GM23338 (cell line): ENCODE measurements around the gene AKIP1. TPM values are rescaled to one million over a fixed set of nuclear protein-coding genes. Genes with fewer than 3 reads are reported as not detected.

Experiments used
- ATAC-seq: fragments of 200-7000 bp; cut with Tn5 transposase; 3 replicates; pipeline ENCODE4 v1.9.1; 2020
- DNase-seq: peaks from one replicate; pipeline ENCODE4 v3.0.0-alpha.2; 2015; ENCODE audit warnings: low spot score
- H2AFZ ChIP-seq: fragments of 200-600 bp; sonication (generic); 2 replicates; pipeline ENCODE4 v1.8.0; 2016; ENCODE audit warnings: antibody characterized with exemption, mild to moderate bottlenecking, moderate library complexity
- H3F3A ChIP-seq: fragments of 200-600 bp; sonication (generic); replicated peaks from 2 replicates; pipeline ENCODE4 v1.8.0; 2017; ENCODE audit warnings: antibody characterized with exemption, mixed run types, low read depth
- H3K27ac ChIP-seq: fragments of 200-600 bp; sonication (generic); 2 replicates; pipeline ENCODE4 v1.6.1; 2016; ENCODE audit warnings: low read depth
- H3K27me3 ChIP-seq: fragments of 200-600 bp; sonication (generic); 2 replicates; pipeline ENCODE4 v1.8.0; 2016; ENCODE audit warnings: mild to moderate bottlenecking, mixed run types, moderate library complexity; ENCODE audit not compliant: insufficient read depth
- H3K36me3 ChIP-seq: fragments of 200-600 bp; sonication (generic); 2 replicates; pipeline ENCODE4 v1.8.0; 2016; ENCODE audit warnings: mild to moderate bottlenecking; ENCODE audit not compliant: insufficient read depth
- H3K4me1 ChIP-seq: fragments of 200-600 bp; sonication (generic); 2 replicates; pipeline ENCODE4 v1.8.0; 2016; ENCODE audit warnings: mild to moderate bottlenecking, moderate library complexity; ENCODE audit not compliant: insufficient read depth
- H3K4me2 ChIP-seq: fragments of 200-600 bp; sonication (generic); 2 replicates; pipeline ENCODE4 v1.7.1; 2017; ENCODE audit warnings: mixed run types
- H3K4me3 ChIP-seq: fragments of 200-600 bp; sonication (generic); 2 replicates; pipeline ENCODE4 v1.6.1; 2016; ENCODE audit warnings: mixed run types
- H3K79me2 ChIP-seq: fragments of 200-600 bp; sonication (generic); replicated peaks from 2 replicates; pipeline ENCODE4 v1.8.0; 2017; ENCODE audit warnings: mild to moderate bottlenecking; ENCODE audit not compliant: insufficient read depth
- H3K9me2 ChIP-seq: fragments of 200-600 bp; sonication (generic); 2 replicates; pipeline ENCODE4 v1.8.0; 2017; ENCODE audit not compliant: insufficient read depth
- H4K20me1 ChIP-seq: fragments of 200-600 bp; sonication (generic); replicated peaks from 2 replicates; pipeline ENCODE4 v1.8.0; 2017; ENCODE audit warnings: mild to moderate bottlenecking; ENCODE audit not compliant: insufficient read depth
- H3K27ac Mint-ChIP-seq: 2 replicates; pipeline ENCODE4 v1.8.0; 2020; ENCODE audit warnings: inconsistent platforms, mild to moderate bottlenecking, moderate library complexity, mixed read lengths
- H3K27me3 Mint-ChIP-seq: 3 replicates; pipeline ENCODE4 v1.8.0; 2022; ENCODE audit warnings: low read depth, mild to moderate bottlenecking, moderate library complexity, mixed read lengths, inconsistent platforms; ENCODE audit not compliant: insufficient read depth, poor library complexity
- H3K36me3 Mint-ChIP-seq: 3 replicates; pipeline ENCODE4 v1.8.0; 2021; ENCODE audit warnings: low read depth, mild to moderate bottlenecking, inconsistent platforms, moderate library complexity, mixed read lengths
- H3K4me1 Mint-ChIP-seq: 3 replicates; pipeline ENCODE4 v1.8.0; 2020; ENCODE audit warnings: mild to moderate bottlenecking, inconsistent platforms, mixed read lengths
- H3K4me3 Mint-ChIP-seq: 3 replicates; pipeline ENCODE4 v1.8.0; 2021; ENCODE audit warnings: moderate library complexity, mild to moderate bottlenecking, inconsistent platforms, mixed read lengths
- H3K9me3 Mint-ChIP-seq: 3 replicates; pipeline ENCODE4 v1.8.0; 2020; ENCODE audit warnings: moderate library complexity, mild to moderate bottlenecking, inconsistent platforms, mixed read lengths
- CREB1 ChIP-seq: fragments of 250-450 bp; sonication (Bioruptor Pico); IDR thresholded peaks from 2 replicates; pipeline ENCODE4 v1.5.0; 2020; ENCODE audit warnings: low read depth, mild to moderate bottlenecking, moderate library complexity
- EZH2phosphoT487 ChIP-seq: fragments of 200-600 bp; sonication (generic); IDR thresholded peaks from one replicate; pipeline ENCODE4 v1.8.1; 2018; ENCODE audit warnings: antibody characterized with exemption; ENCODE audit not compliant: unreplicated experiment
- JUNB ChIP-seq: IDR thresholded peaks from one replicate; pipeline ENCODE4 v1.6.1; 2016; ENCODE audit warnings: antibody characterized with exemption; ENCODE audit not compliant: unreplicated experiment
- NANOG ChIP-seq: IDR thresholded peaks from 2 replicates; pipeline ENCODE4 v1.6.1; 2016; ENCODE audit warnings: antibody characterized with exemption, borderline replicate concordance
- POLR2AphosphoS5 ChIP-seq: IDR thresholded peaks from 2 replicates; pipeline ENCODE4 v1.6.1; 2016; ENCODE audit warnings: antibody characterized with exemption, low read depth
- STAT1 ChIP-seq: IDR thresholded peaks from one replicate; pipeline ENCODE4 v1.6.1; 2016; ENCODE audit warnings: antibody characterized with exemption; ENCODE audit not compliant: unreplicated experiment
- ZNF114 ChIP-seq: fragments of 250-450 bp; sonication (Bioruptor Pico); IDR thresholded peaks from 2 replicates; pipeline ENCODE4 v1.5.0; 2020; ENCODE audit warnings: mild to moderate bottlenecking, moderate library complexity
- ZNF331 ChIP-seq: fragments of 250-450 bp; sonication (Bioruptor Pico); IDR thresholded peaks from 2 replicates; pipeline ENCODE4 v1.5.0; 2020; ENCODE audit warnings: low read depth, mild to moderate bottlenecking, moderate library complexity
- polyA plus RNA-seq: library from polyadenylated mRNA; unstranded; fragments of >200 nt; fragmentation: Nextera tagmentation; extraction: Ambion mirVana; gene quantifications from 2 replicates; pipeline ENCODE4 v1.2.1, GENCODE V29; 2016
- total RNA-seq: library from RNA; depleted of rRNA; stranded (reverse); fragments of >200 nt; shearing (Covaris generic); gene quantifications from 2 replicates; pipeline ENCODE4 v1.2.3, GENCODE V29; 2014
- TF ChIP-seq, protein P1 (sequence below), 2 experiments: fragments of 200-600 bp in 1 of 2; sonication (generic) in 1 of 2; conservative IDR thresholded peaks; 2 replicates each; pipeline versions ENCODE4 v1.5.1 to v1.6.1; 2016 to 2017; ENCODE audit warnings: antibody characterized with exemption in 2 of 2, low read depth in 2 of 2, mild to moderate bottlenecking in 2 of 2, moderate library complexity in 1 of 2
- TF ChIP-seq, protein P2 (sequence below): fragments of 250-450 bp; sonication (Bioruptor Pico); IDR thresholded peaks from 2 replicates; pipeline ENCODE4 v1.5.0; 2020; ENCODE audit warnings: mild to moderate bottlenecking, moderate library complexity
- TF ChIP-seq, protein P3 (sequence below): IDR thresholded peaks from one replicate; pipeline ENCODE4 v1.6.1; 2018; ENCODE audit warnings: antibody characterized with exemption; ENCODE audit not compliant: unreplicated experiment

AKIP1 gene
- total and polyA plus RNA-seq, 2 experiments from 2014 or later = 11.1 to 14.0 TPM

DNA sequence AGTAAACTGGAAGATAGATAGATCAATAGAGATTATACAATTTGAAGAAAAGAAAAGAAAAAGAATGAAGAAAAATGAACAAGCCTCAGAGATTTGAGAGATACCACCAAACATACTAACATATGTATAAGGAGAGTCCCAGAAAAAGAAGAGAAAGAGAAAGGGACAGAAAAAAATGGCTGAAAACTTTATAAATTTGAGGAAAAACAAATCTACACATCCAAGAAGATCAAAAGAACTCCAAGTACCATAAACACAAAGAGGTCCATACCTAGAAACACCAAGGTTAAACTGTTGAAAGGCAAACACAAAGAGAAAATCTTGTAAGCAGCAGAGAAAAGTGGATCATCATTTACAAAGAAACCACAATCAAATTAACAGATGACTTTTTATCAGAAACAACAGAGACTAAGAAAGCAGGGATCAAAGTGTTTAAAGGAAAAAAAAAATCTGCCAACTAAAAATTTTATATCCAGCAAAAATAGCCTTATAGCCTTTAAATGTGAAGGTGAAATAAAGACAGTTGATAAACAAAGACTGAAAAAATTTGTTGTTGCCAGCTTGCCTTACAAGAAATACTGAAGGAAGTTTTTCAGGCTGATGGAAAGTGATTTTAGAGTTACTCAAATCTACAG, 11.8 kb upstream of the AKIP1 start (continued):
- TF ChIP-seq NANOG = no peak
- TF ChIP-seq ZNF114 (CRISPR knock-in tag) = no peak
- TF ChIP-seq, protein P1, sequence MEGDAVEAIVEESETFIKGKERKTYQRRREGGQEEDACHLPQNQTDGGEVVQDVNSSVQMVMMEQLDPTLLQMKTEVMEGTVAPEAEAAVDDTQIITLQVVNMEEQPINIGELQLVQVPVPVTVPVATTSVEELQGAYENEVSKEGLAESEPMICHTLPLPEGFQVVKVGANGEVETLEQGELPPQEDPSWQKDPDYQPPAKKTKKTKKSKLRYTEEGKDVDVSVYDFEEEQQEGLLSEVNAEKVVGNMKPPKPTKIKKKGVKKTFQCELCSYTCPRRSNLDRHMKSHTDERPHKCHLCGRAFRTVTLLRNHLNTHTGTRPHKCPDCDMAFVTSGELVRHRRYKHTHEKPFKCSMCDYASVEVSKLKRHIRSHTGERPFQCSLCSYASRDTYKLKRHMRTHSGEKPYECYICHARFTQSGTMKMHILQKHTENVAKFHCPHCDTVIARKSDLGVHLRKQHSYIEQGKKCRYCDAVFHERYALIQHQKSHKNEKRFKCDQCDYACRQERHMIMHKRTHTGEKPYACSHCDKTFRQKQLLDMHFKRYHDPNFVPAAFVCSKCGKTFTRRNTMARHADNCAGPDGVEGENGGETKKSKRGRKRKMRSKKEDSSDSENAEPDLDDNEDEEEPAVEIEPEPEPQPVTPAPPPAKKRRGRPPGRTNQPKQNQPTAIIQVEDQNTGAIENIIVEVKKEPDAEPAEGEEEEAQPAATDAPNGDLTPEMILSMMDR (conservative IDR thresholded peaks at IDR 0.05; ENCODE audit: low read depth in 2 of 2) = no peak
- no peak for TF ChIP-seq ZNF331
- no peak for TF ChIP-seq JUNB

DNA sequence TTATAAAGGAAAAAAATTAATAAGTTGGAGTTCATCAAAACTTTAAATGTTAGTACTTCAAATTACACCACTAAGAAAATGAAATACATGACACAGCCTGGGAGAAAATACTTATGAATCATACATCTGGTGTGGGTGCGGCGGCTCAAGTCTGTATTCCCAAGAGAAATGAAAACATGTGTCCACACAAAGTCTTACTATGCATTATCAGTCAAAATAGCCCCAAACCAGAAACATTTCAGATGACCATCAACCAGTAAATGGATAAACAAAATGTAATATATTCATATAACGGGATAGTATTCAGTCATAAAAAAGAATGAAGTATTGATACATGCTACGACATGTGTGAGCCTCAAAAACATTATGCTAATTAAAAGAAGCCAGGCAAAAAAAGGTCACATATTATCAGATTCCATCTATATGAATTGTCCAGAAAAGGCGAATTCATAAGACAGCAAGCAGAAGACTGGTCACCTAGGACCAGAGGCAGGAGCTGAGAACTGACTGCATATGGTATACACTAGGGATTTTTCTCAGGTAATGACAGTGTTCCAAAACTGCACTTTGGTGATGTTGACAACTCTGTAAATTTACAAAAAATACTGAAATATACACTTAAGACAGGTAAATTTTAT, 5.3 kb upstream of the AKIP1 start:
- no peak overlapping the region for H3K27ac ChIP-seq
- no peak overlapping the region for H3K4me2 ChIP-seq
- TF ChIP-seq POLR2AphosphoS5 (no peak), ZNF114 (CRISPR knock-in tag) (no peak), ZNF331 (no peak), NANOG (no peak), JUNB (no peak), STAT1 (no peak), CREB1 (CRISPR knock-in tag) (no peak), EZH2phosphoT487 (no peak)
- TF ChIP-seq, protein P2, sequence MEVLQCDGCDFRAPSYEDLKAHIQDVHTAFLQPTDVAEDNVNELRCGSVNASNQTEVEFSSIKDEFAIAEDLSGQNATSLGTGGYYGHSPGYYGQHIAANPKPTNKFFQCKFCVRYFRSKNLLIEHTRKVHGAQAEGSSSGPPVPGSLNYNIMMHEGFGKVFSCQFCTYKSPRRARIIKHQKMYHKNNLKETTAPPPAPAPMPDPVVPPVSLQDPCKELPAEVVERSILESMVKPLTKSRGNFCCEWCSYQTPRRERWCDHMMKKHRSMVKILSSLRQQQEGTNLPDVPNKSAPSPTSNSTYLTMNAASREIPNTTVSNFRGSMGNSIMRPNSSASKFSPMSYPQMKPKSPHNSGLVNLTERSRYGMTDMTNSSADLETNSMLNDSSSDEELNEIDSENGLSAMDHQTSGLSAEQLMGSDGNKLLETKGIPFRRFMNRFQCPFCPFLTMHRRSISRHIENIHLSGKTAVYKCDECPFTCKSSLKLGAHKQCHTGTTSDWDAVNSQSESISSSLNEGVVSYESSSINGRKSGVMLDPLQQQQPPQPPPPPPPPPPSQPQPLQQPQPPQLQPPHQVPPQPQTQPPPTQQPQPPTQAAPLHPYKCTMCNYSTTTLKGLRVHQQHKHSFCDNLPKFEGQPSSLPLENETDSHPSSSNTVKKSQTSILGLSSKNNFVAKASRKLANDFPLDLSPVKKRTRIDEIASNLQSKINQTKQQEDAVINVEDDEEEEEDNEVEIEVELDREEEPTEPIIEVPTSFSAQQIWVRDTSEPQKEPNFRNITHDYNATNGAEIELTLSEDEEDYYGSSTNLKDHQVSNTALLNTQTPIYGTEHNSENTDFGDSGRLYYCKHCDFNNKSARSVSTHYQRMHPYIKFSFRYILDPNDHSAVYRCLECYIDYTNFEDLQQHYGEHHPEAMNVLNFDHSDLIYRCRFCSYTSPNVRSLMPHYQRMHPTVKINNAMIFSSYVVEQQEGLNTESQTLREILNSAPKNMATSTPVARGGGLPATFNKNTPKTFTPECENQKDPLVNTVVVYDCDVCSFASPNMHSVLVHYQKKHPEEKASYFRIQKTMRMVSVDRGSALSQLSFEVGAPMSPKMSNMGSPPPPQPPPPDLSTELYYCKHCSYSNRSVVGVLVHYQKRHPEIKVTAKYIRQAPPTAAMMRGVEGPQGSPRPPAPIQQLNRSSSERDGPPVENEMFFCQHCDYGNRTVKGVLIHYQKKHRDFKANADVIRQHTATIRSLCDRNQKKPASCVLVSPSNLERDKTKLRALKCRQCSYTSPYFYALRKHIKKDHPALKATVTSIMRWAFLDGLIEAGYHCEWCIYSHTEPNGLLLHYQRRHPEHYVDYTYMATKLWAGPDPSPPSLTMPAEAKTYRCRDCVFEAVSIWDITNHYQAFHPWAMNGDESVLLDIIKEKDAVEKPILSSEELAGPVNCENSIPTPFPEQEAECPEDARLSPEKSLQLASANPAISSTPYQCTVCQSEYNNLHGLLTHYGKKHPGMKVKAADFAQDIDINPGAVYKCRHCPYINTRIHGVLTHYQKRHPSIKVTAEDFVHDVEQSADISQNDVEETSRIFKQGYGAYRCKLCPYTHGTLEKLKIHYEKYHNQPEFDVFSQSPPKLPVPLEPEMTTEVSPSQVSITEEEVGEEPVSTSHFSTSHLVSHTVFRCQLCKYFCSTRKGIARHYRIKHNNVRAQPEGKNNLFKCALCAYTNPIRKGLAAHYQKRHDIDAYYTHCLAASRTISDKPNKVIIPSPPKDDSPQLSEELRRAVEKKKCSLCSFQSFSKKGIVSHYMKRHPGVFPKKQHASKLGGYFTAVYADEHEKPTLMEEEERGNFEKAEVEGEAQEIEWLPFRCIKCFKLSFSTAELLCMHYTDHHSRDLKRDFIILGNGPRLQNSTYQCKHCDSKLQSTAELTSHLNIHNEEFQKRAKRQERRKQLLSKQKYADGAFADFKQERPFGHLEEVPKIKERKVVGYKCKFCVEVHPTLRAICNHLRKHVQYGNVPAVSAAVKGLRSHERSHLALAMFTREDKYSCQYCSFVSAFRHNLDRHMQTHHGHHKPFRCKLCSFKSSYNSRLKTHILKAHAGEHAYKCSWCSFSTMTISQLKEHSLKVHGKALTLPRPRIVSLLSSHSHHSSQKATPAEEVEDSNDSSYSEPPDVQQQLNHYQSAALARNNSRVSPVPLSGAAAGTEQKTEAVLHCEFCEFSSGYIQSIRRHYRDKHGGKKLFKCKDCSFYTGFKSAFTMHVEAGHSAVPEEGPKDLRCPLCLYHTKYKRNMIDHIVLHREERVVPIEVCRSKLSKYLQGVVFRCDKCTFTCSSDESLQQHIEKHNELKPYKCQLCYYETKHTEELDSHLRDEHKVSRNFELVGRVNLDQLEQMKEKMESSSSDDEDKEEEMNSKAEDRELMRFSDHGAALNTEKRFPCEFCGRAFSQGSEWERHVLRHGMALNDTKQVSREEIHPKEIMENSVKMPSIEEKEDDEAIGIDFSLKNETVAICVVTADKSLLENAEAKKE (CRISPR knock-in tag) = no peak
- TF ChIP-seq, protein P3, sequence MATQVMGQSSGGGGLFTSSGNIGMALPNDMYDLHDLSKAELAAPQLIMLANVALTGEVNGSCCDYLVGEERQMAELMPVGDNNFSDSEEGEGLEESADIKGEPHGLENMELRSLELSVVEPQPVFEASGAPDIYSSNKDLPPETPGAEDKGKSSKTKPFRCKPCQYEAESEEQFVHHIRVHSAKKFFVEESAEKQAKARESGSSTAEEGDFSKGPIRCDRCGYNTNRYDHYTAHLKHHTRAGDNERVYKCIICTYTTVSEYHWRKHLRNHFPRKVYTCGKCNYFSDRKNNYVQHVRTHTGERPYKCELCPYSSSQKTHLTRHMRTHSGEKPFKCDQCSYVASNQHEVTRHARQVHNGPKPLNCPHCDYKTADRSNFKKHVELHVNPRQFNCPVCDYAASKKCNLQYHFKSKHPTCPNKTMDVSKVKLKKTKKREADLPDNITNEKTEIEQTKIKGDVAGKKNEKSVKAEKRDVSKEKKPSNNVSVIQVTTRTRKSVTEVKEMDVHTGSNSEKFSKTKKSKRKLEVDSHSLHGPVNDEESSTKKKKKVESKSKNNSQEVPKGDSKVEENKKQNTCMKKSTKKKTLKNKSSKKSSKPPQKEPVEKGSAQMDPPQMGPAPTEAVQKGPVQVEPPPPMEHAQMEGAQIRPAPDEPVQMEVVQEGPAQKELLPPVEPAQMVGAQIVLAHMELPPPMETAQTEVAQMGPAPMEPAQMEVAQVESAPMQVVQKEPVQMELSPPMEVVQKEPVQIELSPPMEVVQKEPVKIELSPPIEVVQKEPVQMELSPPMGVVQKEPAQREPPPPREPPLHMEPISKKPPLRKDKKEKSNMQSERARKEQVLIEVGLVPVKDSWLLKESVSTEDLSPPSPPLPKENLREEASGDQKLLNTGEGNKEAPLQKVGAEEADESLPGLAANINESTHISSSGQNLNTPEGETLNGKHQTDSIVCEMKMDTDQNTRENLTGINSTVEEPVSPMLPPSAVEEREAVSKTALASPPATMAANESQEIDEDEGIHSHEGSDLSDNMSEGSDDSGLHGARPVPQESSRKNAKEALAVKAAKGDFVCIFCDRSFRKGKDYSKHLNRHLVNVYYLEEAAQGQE = no peak

More for the DNA sequence above, 5.3 kb upstream of the AKIP1 start:
- Histone ChIP-seq H3K4me3 (no peak overlapping the region), H3K79me2 (no peaks in the 10 kb centered on the region), H3K4me1 (peaks cover 6% of the 10 kb centered on the region), H3K36me3 (no peaks in the 10 kb centered on the region), H3K9me2 (no peaks in the 10 kb centered on the region), H3K27me3 (peaks cover 25% of the 10 kb centered on the region), H3F3A (peaks cover 4% of the 10 kb centered on the region; the same call in 1 of the 2 replicates), H4K20me1 (no peaks in the 10 kb centered on the region), H2AFZ (no peak overlapping the region)
- Mint-ChIP-seq H3K4me3 (no peak overlapping the region), H3K9me3 (no peaks in the 10 kb centered on the region), H3K27me3 (peaks cover 12% of the 10 kb centered on the region), H3K36me3 (no peaks in the 10 kb centered on the region; the same call in 2 of the 3 replicates), H3K27ac (no peak overlapping the region), H3K4me1 (peaks cover 9% of the 10 kb centered on the region)
- DNase-seq (no peak), ATAC-seq (no peak)
